GM12801 (cell line): Measurements from ENCODE around the gene PDS5B.

ENCODE experiments used
- TF ChIP-seq, protein P1 (sequence below): IDR thresholded peaks from one replicate; pipeline ENCODE4 v1.5.1; 2011; ENCODE audit warnings: control low read depth; ENCODE audit not compliant: insufficient read length; ENCODE audit errors: extremely low read depth

The PDS5B gene

DNA sequence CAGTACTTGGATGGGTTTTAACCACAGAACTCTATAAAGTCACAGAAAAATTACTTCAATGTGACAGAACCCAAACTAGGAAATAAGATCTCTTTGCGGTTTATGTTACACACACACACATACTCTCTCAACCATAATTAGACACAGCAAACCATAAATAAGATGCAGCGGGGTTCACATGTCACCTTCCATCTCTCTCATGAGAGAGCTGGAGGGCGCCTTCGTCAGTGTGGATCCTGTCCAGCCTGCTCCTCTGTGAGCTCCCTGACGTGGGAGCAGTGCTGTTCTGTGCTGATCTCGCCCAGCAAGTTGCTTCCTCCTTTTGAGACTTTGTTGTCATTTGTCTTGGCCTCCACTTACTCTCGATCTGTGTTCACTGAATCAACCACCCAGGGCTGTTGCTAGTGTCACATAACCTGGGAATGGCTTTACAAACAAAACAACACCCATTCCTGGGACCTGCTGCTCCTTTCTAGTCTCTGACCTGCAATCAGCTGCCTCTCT, 225.1 kb downstream of the PDS5B start:
- TF ChIP-seq, protein P1, sequence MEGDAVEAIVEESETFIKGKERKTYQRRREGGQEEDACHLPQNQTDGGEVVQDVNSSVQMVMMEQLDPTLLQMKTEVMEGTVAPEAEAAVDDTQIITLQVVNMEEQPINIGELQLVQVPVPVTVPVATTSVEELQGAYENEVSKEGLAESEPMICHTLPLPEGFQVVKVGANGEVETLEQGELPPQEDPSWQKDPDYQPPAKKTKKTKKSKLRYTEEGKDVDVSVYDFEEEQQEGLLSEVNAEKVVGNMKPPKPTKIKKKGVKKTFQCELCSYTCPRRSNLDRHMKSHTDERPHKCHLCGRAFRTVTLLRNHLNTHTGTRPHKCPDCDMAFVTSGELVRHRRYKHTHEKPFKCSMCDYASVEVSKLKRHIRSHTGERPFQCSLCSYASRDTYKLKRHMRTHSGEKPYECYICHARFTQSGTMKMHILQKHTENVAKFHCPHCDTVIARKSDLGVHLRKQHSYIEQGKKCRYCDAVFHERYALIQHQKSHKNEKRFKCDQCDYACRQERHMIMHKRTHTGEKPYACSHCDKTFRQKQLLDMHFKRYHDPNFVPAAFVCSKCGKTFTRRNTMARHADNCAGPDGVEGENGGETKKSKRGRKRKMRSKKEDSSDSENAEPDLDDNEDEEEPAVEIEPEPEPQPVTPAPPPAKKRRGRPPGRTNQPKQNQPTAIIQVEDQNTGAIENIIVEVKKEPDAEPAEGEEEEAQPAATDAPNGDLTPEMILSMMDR: no peak

DNA sequence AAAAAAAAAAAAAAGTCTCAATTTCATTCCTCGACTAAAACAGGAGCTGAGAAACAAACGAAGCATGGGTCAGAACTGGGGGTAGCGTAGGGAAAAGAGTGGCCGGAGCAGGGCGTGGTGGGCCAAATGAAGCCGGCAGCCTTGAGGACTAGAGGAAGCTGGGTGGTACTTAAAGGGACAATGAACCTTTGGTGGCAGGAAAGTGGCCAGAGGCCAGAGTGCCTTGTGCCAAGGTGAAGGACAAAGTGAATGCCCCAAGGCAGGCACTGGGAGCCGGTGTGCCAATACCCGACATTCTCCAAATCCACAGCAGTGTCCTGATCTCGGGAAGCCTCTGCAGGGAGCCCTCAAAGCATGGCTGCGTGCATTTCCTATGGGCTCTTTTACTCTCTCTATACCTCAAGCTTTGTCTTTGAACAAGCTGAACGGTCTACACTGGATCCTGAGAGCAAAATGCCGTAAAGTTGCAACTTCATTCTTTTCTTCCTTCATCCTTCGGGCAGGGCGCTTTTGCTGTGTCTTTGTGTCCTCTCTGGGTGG, 235.0 kb downstream of the PDS5B start:
- TF ChIP-seq, protein P1: no peak

DNA sequence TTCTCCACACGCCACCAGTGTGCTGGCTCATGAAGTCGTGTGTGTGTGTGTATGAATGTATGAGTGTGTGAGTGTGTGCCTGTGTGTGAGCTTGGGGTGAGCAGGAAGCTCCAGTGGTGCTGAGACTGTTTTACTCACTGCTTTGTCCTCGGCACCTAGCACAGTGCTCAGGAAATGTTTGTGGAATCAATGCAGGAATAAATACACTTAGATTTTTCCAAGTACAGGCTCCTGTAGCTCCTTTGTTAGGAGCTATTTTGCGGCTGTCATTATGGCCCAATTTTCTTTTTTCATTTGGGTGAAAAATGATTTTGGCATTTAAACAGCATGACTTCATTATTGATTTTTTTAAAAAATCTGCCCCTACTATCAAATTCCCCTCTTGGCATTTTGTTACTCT, 236.5 kb downstream of the PDS5B start:
- TF ChIP-seq, protein P1: no peak

DNA sequence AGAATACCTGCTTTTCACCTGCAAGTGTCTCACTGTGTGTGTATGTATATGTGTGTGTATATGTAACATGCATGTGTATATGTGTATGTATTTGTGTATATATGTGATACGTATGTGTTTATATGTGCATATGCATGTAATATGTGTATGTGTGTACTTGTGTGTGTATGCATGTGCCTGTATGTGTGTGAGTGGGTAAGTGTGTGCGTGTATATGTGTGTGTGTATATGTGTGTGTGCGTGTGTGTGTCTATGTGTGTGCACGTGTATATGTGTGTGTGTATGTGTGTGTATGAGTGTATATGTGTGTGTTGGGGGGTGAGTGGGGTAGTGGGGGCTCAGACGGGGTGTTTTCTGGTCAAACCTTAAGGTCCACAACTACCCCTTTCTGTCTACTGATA, 237.3 kb downstream of the PDS5B start:
- TF ChIP-seq, protein P1: no peak

DNA sequence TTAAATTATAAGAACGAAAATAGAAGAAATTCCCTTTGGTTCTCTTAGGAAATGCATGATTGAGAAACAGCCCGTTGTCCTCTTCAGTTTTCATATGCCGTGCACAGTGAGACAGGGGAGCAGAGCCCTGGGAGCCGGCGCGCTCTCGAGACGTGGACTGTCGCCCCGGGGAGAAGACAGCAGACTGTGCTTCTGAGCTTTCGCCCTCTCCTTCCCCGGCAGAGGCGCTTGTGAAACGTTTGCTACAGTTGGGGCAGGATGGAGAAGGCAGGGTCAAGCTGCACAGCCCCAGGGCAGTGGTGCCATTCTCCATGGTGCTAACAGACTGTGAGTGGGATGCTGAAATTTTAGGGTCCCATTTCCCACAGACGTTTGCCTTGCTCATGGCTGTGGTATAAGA, 237.8 kb downstream of the PDS5B start:
- TF ChIP-seq, protein P1: no peak

DNA sequence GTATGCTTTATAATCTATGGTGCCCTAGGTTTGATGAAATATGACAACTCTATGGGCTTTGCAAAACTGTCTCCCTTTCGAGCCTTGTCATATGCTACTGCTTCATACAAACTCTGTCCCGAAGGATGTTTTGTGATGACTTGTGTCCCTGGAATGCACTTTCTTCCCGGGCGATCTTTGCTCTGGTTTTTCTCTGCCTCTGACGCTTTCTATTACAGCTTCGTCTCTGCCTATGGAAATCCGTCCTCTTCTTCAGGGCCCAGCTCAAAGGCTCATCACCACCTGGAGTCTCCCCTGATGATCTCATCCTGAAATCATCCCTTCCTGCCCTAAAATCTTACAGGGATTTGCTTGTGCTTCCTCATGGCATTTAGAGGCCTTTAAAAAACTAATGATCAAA, 238.4 kb downstream of the PDS5B start:
- TF ChIP-seq, protein P1: no peak

DNA sequence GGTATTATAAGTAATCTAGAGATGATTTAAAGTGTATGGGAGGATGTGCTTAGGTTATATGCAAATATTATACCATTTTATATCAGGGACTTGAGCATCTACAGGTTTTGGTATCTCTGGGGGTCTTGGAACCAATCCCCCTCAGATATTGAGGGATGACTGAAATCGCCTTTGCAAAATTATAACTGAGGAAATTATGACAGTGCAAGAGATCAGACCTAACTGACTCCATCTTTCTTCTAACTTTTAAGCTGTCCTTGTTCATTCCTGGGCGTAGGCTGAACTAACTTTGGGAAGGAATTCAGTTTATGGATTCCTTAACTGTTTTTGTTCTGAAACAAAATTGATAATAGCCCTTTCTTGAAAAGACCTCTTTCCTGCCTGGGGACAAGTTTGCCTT, 239.2 kb downstream of the PDS5B start:
- TF ChIP-seq, protein P1: no peak
